ENCODE data around the gene TNPO3.

- TF ChIP-seq CTCF (IDR thresholded peaks at IDR 0.05; ENCODE audit: insufficient read depth, low read length, poor library complexity, severe bottlenecking) (no peak), EZH2phosphoT487 (conservative IDR thresholded peaks at IDR 0.05; ENCODE audit: low read length) (no peak)
Measured at GRCh38 chr7:128948976-128949760, 105.7 kb downstream of the TNPO3 start.
